Endodermal cell (in vitro differentiated cells): ENCODE results near the gene SNX13. TPM values are rescaled to one million over a fixed set of nuclear protein-coding genes. Genes with fewer than 3 reads are reported as not detected.

Experiments
- DNase-seq: peaks from one replicate; pipeline ENCODE4 v3.0.0-alpha.2; 2017
- H3K27ac ChIP-seq: 2 replicates; pipeline ENCODE4 v1.5.1; 2013; ENCODE audit warnings: mild to moderate bottlenecking, low read depth, low read length, moderate library complexity
- H3K27me3 ChIP-seq: 2 replicates; pipeline ENCODE4 v1.6.1; 2013; ENCODE audit warnings: mild to moderate bottlenecking, low read length, moderate library complexity; ENCODE audit not compliant: insufficient read depth, control insufficient read depth, poor library complexity, severe bottlenecking
- H3K36me3 ChIP-seq: 2 replicates; pipeline ENCODE4 v1.7.0; 2013; ENCODE audit warnings: mild to moderate bottlenecking, low read length, moderate library complexity; ENCODE audit not compliant: control insufficient read depth, insufficient read depth
- H3K4me1 ChIP-seq: one replicate; pipeline ENCODE4 v1.7.0; 2013; ENCODE audit warnings: low read length; ENCODE audit not compliant: control insufficient read depth, insufficient read depth
- H3K4me3 ChIP-seq: 2 replicates; pipeline ENCODE4 v1.5.1; 2013; ENCODE audit warnings: mild to moderate bottlenecking, low read length, moderate library complexity
- H3K9ac ChIP-seq: 2 replicates; pipeline ENCODE4 v1.6.1; 2013; ENCODE audit warnings: mild to moderate bottlenecking, low read length, moderate library complexity; ENCODE audit not compliant: poor library complexity, severe bottlenecking; ENCODE audit errors: extremely low read depth
- H3K9me3 ChIP-seq: 2 replicates; pipeline ENCODE4 v1.6.1; 2013; ENCODE audit warnings: mild to moderate bottlenecking, low read length, moderate library complexity; ENCODE audit not compliant: control insufficient read depth
- H3K27ac Mint-ChIP-seq: 2 replicates; pipeline ENCODE4 v1.8.0; 2020; ENCODE audit warnings: mixed read lengths
- H3K27me3 Mint-ChIP-seq: 2 replicates; pipeline ENCODE4 v1.8.0; 2021; ENCODE audit warnings: mild to moderate bottlenecking, mixed read lengths; ENCODE audit not compliant: insufficient read depth
- H3K36me3 Mint-ChIP-seq: 2 replicates; pipeline ENCODE4 v1.8.0; 2020; ENCODE audit warnings: low read depth, mixed read lengths
- H3K4me1 Mint-ChIP-seq: 2 replicates; pipeline ENCODE4 v1.8.0; 2020; ENCODE audit warnings: mixed read lengths
- H3K4me3 Mint-ChIP-seq: 2 replicates; pipeline ENCODE4 v1.8.0; 2020; ENCODE audit warnings: mild to moderate bottlenecking, moderate library complexity, mixed read lengths
- H3K9me3 Mint-ChIP-seq: 2 replicates; pipeline ENCODE4 v1.8.0; 2020; ENCODE audit warnings: mild to moderate bottlenecking, mixed read lengths
- CTCF ChIP-seq: fragments of 200-600 bp; sonication (generic); conservative IDR thresholded peaks from 2 replicates; pipeline ENCODE4 v1.5.0; 2021; ENCODE audit warnings: antibody characterized with exemption, mild to moderate bottlenecking
- WGBS, 2 experiments: methylation state at CpG; one replicate each; pipeline versions ENCODE4 v1.1.5 to v1.1.7; 2013; ENCODE audit warnings: missing lambda C conversion rate in 2 of 2, mixed read lengths in 1 of 2; ENCODE audit not compliant: insufficient coverage in 1 of 2, insufficient read length in 1 of 2; 5-methylcytosine and 5-hydroxymethylcytosine counted together
- total RNA-seq, 2 donors: library from RNA; stranded (reverse); fragmentation: NEBNext Ultra II Directional in 1 of 2; extraction: Animal tissue kit (Norgen Biotek cat#: 25700) in 1 of 2; gene quantifications; 2 replicates in 1 of 2; 3 replicates in 1 of 2; pipeline ENCODE4 v1.2.1, GENCODE V29; 2021

The SNX13 gene
- total RNA-seq, 2 donors from 2014 or later = 32.8 to 38.8 TPM

DNA sequence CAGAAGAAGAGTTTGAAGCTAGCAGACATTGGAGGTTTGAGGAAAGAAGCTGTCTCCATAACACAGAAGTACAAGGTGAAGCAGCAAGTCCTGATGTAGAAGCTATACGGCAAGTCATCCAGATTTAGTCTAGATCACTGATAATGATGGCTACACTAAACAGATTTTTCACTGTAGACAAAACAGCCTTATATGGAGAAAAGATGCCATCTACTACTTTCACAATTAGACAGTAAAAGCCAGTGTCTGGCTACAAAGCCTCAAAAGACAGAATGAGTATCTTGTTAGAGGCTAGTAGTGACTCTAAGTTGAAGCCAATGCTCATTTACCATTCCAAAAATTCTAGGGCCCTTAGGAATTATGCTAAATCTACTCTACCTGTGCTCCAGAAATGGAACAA, 85.1 kb downstream of the SNX13 start:
- DNase-seq = no peak
- Histone ChIP-seq H3K27ac (no peak overlapping the region), H3K27me3 (no peaks in the 10 kb centered on the region), H3K4me3 (no peak overlapping the region), H3K36me3 (peaks cover 7% of the 10 kb centered on the region), H3K4me1 (no peaks in the 10 kb centered on the region), H3K9me3 (peaks cover 20% of the 10 kb centered on the region), H3K9ac (no peak overlapping the region)
- Mint-ChIP-seq H3K36me3 (peaks cover 30% of the 10 kb centered on the region), H3K27ac (no peak overlapping the region), H3K9me3 (peaks cover 18% of the 10 kb centered on the region), H3K27me3 (no peaks in the 10 kb centered on the region), H3K4me3 (no peak overlapping the region), H3K4me1 (no peaks in the 10 kb centered on the region)
- no peak for TF ChIP-seq CTCF
- WGBS, 2 experiments = 95% methylated on average over 1 of the region's 1 CpG; no CpG with 5 or more reads in 1 of the 2 experiments

DNA sequence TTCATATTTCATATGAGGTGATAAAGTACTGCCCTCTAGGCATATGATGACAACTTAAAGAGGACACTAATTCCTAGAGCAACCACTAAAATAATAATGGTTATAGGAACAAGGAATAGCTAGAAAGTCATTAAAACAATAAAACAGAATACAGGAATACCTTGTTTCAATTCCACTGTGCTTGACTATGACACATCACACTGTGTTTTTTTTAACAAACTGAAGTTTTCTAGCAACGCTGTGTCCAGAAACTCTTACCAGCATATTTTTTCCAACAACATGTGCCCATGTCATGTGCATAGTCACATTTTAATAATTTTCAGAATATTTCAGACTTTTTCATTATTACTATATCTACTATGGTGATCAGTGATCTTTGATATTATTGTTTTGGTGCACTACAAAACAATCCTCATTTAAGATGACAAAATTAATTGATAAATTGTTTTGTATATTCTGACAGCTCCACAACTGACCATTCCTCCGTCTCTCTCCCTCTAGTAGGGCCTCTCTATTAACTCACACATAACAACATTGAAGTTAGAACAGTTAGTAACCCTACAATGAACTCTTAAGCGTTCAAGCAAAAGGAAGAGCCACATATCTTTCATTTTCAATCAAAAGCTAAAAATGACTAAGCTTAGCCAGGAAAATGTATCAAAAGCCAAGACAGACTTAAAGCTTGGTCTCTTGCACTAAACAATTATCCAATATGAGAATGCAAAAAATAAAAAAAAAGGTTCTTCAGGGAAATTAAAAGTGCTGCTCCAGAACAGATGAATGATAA, 85.8 kb downstream of the SNX13 start:
- no peaks in the 10 kb centered on the region for H3K4me1 ChIP-seq
- Mint-ChIP-seq H3K27me3 (no peaks in the 10 kb centered on the region), H3K9me3 (peaks cover 16% of the 10 kb centered on the region), H3K27ac (no peak overlapping the region), H3K36me3 (peaks cover 28% of the 10 kb centered on the region), H3K4me1 (peaks cover 4% of the 10 kb centered on the region), H3K4me3 (no peak overlapping the region)
- TF ChIP-seq CTCF = no peak
- H3K27me3 ChIP-seq = no peaks in the 10 kb centered on the region
- H3K36me3 ChIP-seq = peaks cover 14% of the 10 kb centered on the region
- H3K9ac ChIP-seq = no peak overlapping the region
- peaks cover 20% of the 10 kb centered on the region for H3K9me3 ChIP-seq
- no peak for DNase-seq
- H3K4me3 ChIP-seq = no peak overlapping the region
- H3K27ac ChIP-seq = no peak overlapping the region
- WGBS, 2 experiments = 94 to 100% methylated on average over 2 to 3 of the region's 3 CpGs

- H3K4me1 Mint-ChIP-seq = peaks cover 4% of the 10 kb centered on the region
- H3K27ac Mint-ChIP-seq = no peak overlapping the region
- peaks cover 12% of the 10 kb centered on the region for H3K9me3 Mint-ChIP-seq
Observed at GRCh38 chr7:17852361-17852760, 87.9 kb downstream of the SNX13 start.

More at GRCh38 chr7:17852361-17852760, 87.9 kb downstream of the SNX13 start:
- TF ChIP-seq CTCF = no peak
- WGBS, 2 experiments = 91% methylated on average over 1 of the region's 1 CpG; no CpG with 5 or more reads in 1 of the 2 experiments
- no peak overlapping the region for H3K9ac ChIP-seq
- peaks cover 15% of the 10 kb centered on the region for H3K9me3 ChIP-seq
- H3K4me3 ChIP-seq = no peak overlapping the region
- no peak overlapping the region for H3K27ac ChIP-seq
- H3K27me3 ChIP-seq = no peaks in the 10 kb centered on the region
- H3K36me3 ChIP-seq = peaks cover 14% of the 10 kb centered on the region
- Mint-ChIP-seq H3K27me3 (no peaks in the 10 kb centered on the region), H3K36me3 (peaks cover 30% of the 10 kb centered on the region), H3K4me3 (no peak overlapping the region)
- no peaks in the 10 kb centered on the region for H3K4me1 ChIP-seq
- no peak for DNase-seq
